ENCODE data around the gene TSLP. TPM values are rescaled to one million over a fixed set of nuclear protein-coding genes. Genes with fewer than 3 reads are reported as not detected.

Gene TSLP
- total and polyA plus RNA-seq, 4 donors, result 0.60 to 2.0 (median 1.1) TPM

GRCh38 chr5:111106320-111106948 lies 34.9 kb downstream of the TSLP start:
- DNase-seq (no peak), ATAC-seq (ENCODE audit: insufficient read depth, low FRiP score) (no peak)
- H3K9me3 ChIP-seq (ENCODE audit: control insufficient read depth in 4 of 4, insufficient read depth in 3 of 4, low read length in 3 of 4), result no peaks in the 10 kb centered on the region
- H3K4me3 ChIP-seq, result no peak overlapping the region
- H3K27me3 ChIP-seq (ENCODE audit: control insufficient read depth in 3 of 3, insufficient read depth in 3 of 3, low read length in 2 of 3), result no peaks in the 10 kb centered on the region
- no peak for TF ChIP-seq CTCF (IDR thresholded peaks at IDR 0.05; ENCODE audit: control extremely low read depth, extremely low read depth)
- H3K4me1 ChIP-seq (ENCODE audit: control insufficient read depth in 5 of 5, insufficient read depth in 5 of 5, low read length in 5 of 5), result no peaks in the 10 kb centered on the region
- peaks cover 2 to 58% (median 28%) of the 10 kb centered on the region in 4 donors for H3K36me3 ChIP-seq (ENCODE audit: control insufficient read depth in 4 of 4, insufficient read depth in 4 of 4, low read length in 4 of 4)
- H3K27ac ChIP-seq (ENCODE audit: low read depth in 1 of 2, low read length in 1 of 2), result no peak overlapping the region
- no peak overlapping the region for H3K9ac ChIP-seq (ENCODE audit: insufficient read depth in 1 of 2, low read length in 2 of 2)
- 96 to 99% methylated on average over 2 of the region's 2 CpGs for WGBS, 2 donors

- H3K4me3 ChIP-seq, result no peak overlapping the region
- no peaks in the 10 kb centered on the region for H3K4me1 ChIP-seq (ENCODE audit: control insufficient read depth in 5 of 5, insufficient read depth in 5 of 5, low read length in 5 of 5)
- WGBS, 2 donors, result 78 to 83% methylated on average over 2 of the region's 2 CpGs
- no peak overlapping the region for H3K27ac ChIP-seq (ENCODE audit: low read depth in 1 of 2, low read length in 1 of 2)
- no peaks in the 10 kb centered on the region for H3K27me3 ChIP-seq (ENCODE audit: control insufficient read depth in 3 of 3, insufficient read depth in 3 of 3, low read length in 2 of 3)
- TF ChIP-seq CTCF (IDR thresholded peaks at IDR 0.05; ENCODE audit: control extremely low read depth, extremely low read depth), result no peak
- H3K9me3 ChIP-seq (ENCODE audit: control insufficient read depth in 4 of 4, insufficient read depth in 3 of 4, low read length in 3 of 4), result no peaks in the 10 kb centered on the region
- ATAC-seq (ENCODE audit: insufficient read depth, low FRiP score) (no peak), DNase-seq (no peak)
- no peak overlapping the region for H3K9ac ChIP-seq (ENCODE audit: insufficient read depth in 1 of 2, low read length in 2 of 2)
- peaks cover 2 to 63% (median 31%) of the 10 kb centered on the region in 4 donors for H3K36me3 ChIP-seq (ENCODE audit: control insufficient read depth in 4 of 4, insufficient read depth in 4 of 4, low read length in 4 of 4)
These were observed 35.9 kb downstream of the TSLP start for GRCh38 chr5:111107371-111107770.

GRCh38 chr5:111111956-111112355 lies 40.4 kb downstream of the TSLP start:
- ATAC-seq (ENCODE audit: insufficient read depth, low FRiP score) (no peak), DNase-seq (no peak)
- H3K4me3 ChIP-seq, result no peak overlapping the region
- H3K4me1 ChIP-seq (ENCODE audit: control insufficient read depth in 5 of 5, insufficient read depth in 5 of 5, low read length in 5 of 5), result no peaks in the 10 kb centered on the region
- peaks cover 0 to 35% (median 16%) of the 10 kb centered on the region in 4 donors for H3K36me3 ChIP-seq (ENCODE audit: control insufficient read depth in 4 of 4, insufficient read depth in 4 of 4, low read length in 4 of 4)
- no peak overlapping the region for H3K9ac ChIP-seq (ENCODE audit: insufficient read depth in 1 of 2, low read length in 2 of 2)
- no peaks in the 10 kb centered on the region for H3K27me3 ChIP-seq (ENCODE audit: control insufficient read depth in 3 of 3, insufficient read depth in 3 of 3, low read length in 2 of 3)
- no peak for TF ChIP-seq CTCF (IDR thresholded peaks at IDR 0.05; ENCODE audit: control extremely low read depth, extremely low read depth)
- H3K9me3 ChIP-seq (ENCODE audit: control insufficient read depth in 4 of 4, insufficient read depth in 3 of 4, low read length in 3 of 4), result no peaks in the 10 kb centered on the region
- WGBS, 2 donors, result 90 to 91% methylated on average over 3 of the region's 3 CpGs
- no peak overlapping the region for H3K27ac ChIP-seq (ENCODE audit: low read depth in 1 of 2, low read length in 1 of 2)

GRCh38 chr5:111113678-111114077 lies 42.2 kb downstream of the TSLP start:
- ATAC-seq (ENCODE audit: insufficient read depth, low FRiP score) (no peak), DNase-seq (no peak)
- WGBS, 2 donors, result 95 to 96% methylated on average over 3 of the region's 3 CpGs
- H3K27me3 ChIP-seq (ENCODE audit: control insufficient read depth in 3 of 3, insufficient read depth in 3 of 3, low read length in 2 of 3), result no peaks in the 10 kb centered on the region
- no peak for TF ChIP-seq CTCF (IDR thresholded peaks at IDR 0.05; ENCODE audit: control extremely low read depth, extremely low read depth)
- H3K27ac ChIP-seq (ENCODE audit: low read depth in 1 of 2, low read length in 1 of 2), result no peak overlapping the region
- no peaks in the 10 kb centered on the region for H3K9me3 ChIP-seq (ENCODE audit: control insufficient read depth in 4 of 4, insufficient read depth in 3 of 4, low read length in 3 of 4)
- peaks cover 2 to 35% (median 22%) of the 10 kb centered on the region in 4 donors for H3K36me3 ChIP-seq (ENCODE audit: control insufficient read depth in 4 of 4, insufficient read depth in 4 of 4, low read length in 4 of 4)
- H3K4me3 ChIP-seq, result no peak overlapping the region
- H3K4me1 ChIP-seq (ENCODE audit: control insufficient read depth in 5 of 5, insufficient read depth in 5 of 5, low read length in 5 of 5), result no peaks in the 10 kb centered on the region
- no peak overlapping the region for H3K9ac ChIP-seq (ENCODE audit: insufficient read depth in 1 of 2, low read length in 2 of 2)
